ENCODE measurements around the gene GDF11. TPM values are rescaled to one million over a fixed set of nuclear protein-coding genes. Genes with fewer than 3 reads are reported as not detected.

GDF11 gene
- total and polyA plus RNA-seq, 10 donors: 3.5 to 14.5 (median 9.7) TPM

- Histone ChIP-seq H3K4me3 (no peak overlapping the region), H3K27me3 (replicated peaks in 1 of 7) (no peaks in the 10 kb centered on the region), H3K9me3 (no peaks in the 10 kb centered on the region), H3K36me3 (no peaks in the 10 kb centered on the region), H3K27ac (no peak overlapping the region), H3K4me1 (peaks cover 19 to 56% (median 41%) of the 10 kb centered on the region in 6 donors)
- 80 to 100% (median 92%) methylated on average over 2 to 3 of the region's 3 CpGs for WGBS, 5 donors
- intact Hi-C loops (cut with DNase I; ENCODE audit: low total_unique reads): no loop called here
- TF ChIP-seq POLR2AphosphoS5 (IDR thresholded peaks at IDR 0.05): no peak
- no peak for TF ChIP-seq CTCF (IDR thresholded peaks at IDR 0.05 in 8 of 11, conservative IDR thresholded peaks at IDR 0.05 in 3 of 11)
- no peak for TF ChIP-seq POLR2A (IDR thresholded peaks at IDR 0.05)
- no peak for DNase-seq
Observed at GRCh38 chr12:55734595-55734994, 8.3 kb upstream of the GDF11 start.

GRCh38 chr12:55736076-55736475 is 6.8 kb upstream of the GDF11 start:
- Histone ChIP-seq H3K36me3 (no peaks in the 10 kb centered on the region), H3K27me3 (replicated peaks in 1 of 7) (no peaks in the 10 kb centered on the region), H3K27ac (no peak overlapping the region), H3K4me1 (peaks cover 12 to 41% (median 26%) of the 10 kb centered on the region in 6 donors), H3K9me3 (no peaks in the 10 kb centered on the region), H3K4me3 (no peak overlapping the region)
- 65 to 83% (median 76%) methylated on average over 3 of the region's 3 CpGs for WGBS, 5 donors
- TF ChIP-seq POLR2A (IDR thresholded peaks at IDR 0.05) (no peak), POLR2AphosphoS5 (IDR thresholded peaks at IDR 0.05) (no peak), CTCF (IDR thresholded peaks at IDR 0.05 in 8 of 11, conservative IDR thresholded peaks at IDR 0.05 in 3 of 11) (no peak)
- intact Hi-C loops (cut with DNase I; ENCODE audit: low total_unique reads): no loop called here
- DNase-seq: no peak

GRCh38 chr12:55736780-55737580 is 5.9 kb upstream of the GDF11 start:
- 48 to 65% (median 51%) methylated on average over 6 of the region's 6 CpGs for WGBS, 5 donors
- H3K9me3 ChIP-seq: no peaks in the 10 kb centered on the region
- H3K27ac ChIP-seq: peak overlapping the region in 4 of 8 donors; percentile 86 to 89 (median 88)
- no peak overlapping the region for H3K4me3 ChIP-seq
- H3K36me3 ChIP-seq: no peaks in the 10 kb centered on the region
- H3K4me1 ChIP-seq: peaks cover 12 to 35% (median 20%) of the 10 kb centered on the region in 6 donors
- TF ChIP-seq POLR2AphosphoS5 (IDR thresholded peaks at IDR 0.05) (peak in 1 of 3 donors; percentile 30), POLR2A (IDR thresholded peaks at IDR 0.05) (no peak), CTCF (IDR thresholded peaks at IDR 0.05 in 8 of 11, conservative IDR thresholded peaks at IDR 0.05 in 3 of 11) (peak; percentile 60 to 86 (median 79))
- H3K27me3 ChIP-seq (replicated peaks in 1 of 7): peaks cover 0 to 4% (median 0%) of the 10 kb centered on the region in 7 donors
- DNase-seq: peak; percentile 86
- intact Hi-C loops (cut with DNase I; ENCODE audit: low total_unique reads): no loop called here

- WGBS, 5 donors: 16 to 29% (median 23%) methylated on average over 4 of the region's 4 CpGs
- intact Hi-C loops (cut with DNase I; ENCODE audit: low total_unique reads): no loop called here
- H3K27ac ChIP-seq: peak overlapping the region; percentile 58 to 89 (median 86)
Observed at GRCh38 chr12:55737581-55738122, 5.3 kb upstream of the GDF11 start.

More at GRCh38 chr12:55737581-55738122, 5.3 kb upstream of the GDF11 start:
- peak in 1 of 11 experiments; percentile 11 for TF ChIP-seq CTCF (IDR thresholded peaks at IDR 0.05 in 8 of 11, conservative IDR thresholded peaks at IDR 0.05 in 3 of 11)
- no peak for TF ChIP-seq POLR2A (IDR thresholded peaks at IDR 0.05)
- no peak for TF ChIP-seq POLR2AphosphoS5 (IDR thresholded peaks at IDR 0.05)
- Histone ChIP-seq H3K9me3 (no peaks in the 10 kb centered on the region), H3K27me3 (replicated peaks in 1 of 7) (peaks cover 0 to 9% (median 0%) of the 10 kb centered on the region in 7 donors), H3K4me1 (peaks cover 12 to 35% (median 23%) of the 10 kb centered on the region in 6 donors), H3K4me3 (peak overlapping the region in 6 of 8 donors; percentile 57 to 75 (median 61)), H3K36me3 (no peaks in the 10 kb centered on the region)
- no peak for DNase-seq

Measured in spleen (tissue), 11 donors.